BE2C (cell line): ENCODE measurements around the gene PLEKHM3.

Experiments
- DNase-seq: peaks from one replicate; pipeline ENCODE4 v3.0.0-alpha.2; 2020
- H3K27me3 ChIP-seq: fragments of 250-450 bp; sonication (Bioruptor Pico); 2 replicates; pipeline ENCODE4 v1.5.1; 2020; ENCODE audit warnings: mild to moderate bottlenecking
- H3K36me3 ChIP-seq: fragments of 250-450 bp; sonication (Bioruptor Pico); 2 replicates; pipeline ENCODE4 v1.5.1; 2020; ENCODE audit warnings: mild to moderate bottlenecking
- H3K4me1 ChIP-seq: fragments of 250-450 bp; sonication (Bioruptor Pico); 2 replicates; pipeline ENCODE4 v1.5.1; 2020
- H3K4me3 ChIP-seq: 2 replicates; pipeline ENCODE4 v1.5.1; 2011; ENCODE audit warnings: low read depth, low read length
- H3K9me3 ChIP-seq: fragments of 250-450 bp; sonication (Bioruptor Pico); 2 replicates; pipeline ENCODE4 v1.5.1; 2020
- CTCF ChIP-seq: IDR thresholded peaks from 2 replicates; pipeline ENCODE4 v1.5.1; 2012; ENCODE audit warnings: mild to moderate bottlenecking, low read depth, low read length

PLEKHM3 gene

GRCh38 chr2:208049006-208049405 lies 23.7 kb upstream of the PLEKHM3 start:
- no peak for TF ChIP-seq CTCF
- DNase-seq, result no peak
- Histone ChIP-seq H3K27me3 (no peaks in the 10 kb centered on the region), H3K4me1 (peaks cover 7% of the 10 kb centered on the region), H3K36me3 (no peaks in the 10 kb centered on the region), H3K4me3 (no peak overlapping the region), H3K9me3 (no peaks in the 10 kb centered on the region)

- Histone ChIP-seq H3K27me3 (no peaks in the 10 kb centered on the region), H3K9me3 (no peaks in the 10 kb centered on the region)
- TF ChIP-seq CTCF, result no peak
Observed at GRCh38 chr2:208047840-208048239, 22.5 kb upstream of the PLEKHM3 start.

GRCh38 chr2:208046686-208047085 lies 21.4 kb upstream of the PLEKHM3 start:
- Histone ChIP-seq H3K9me3 (no peaks in the 10 kb centered on the region), H3K4me1 (peaks cover 7% of the 10 kb centered on the region), H3K27me3 (no peaks in the 10 kb centered on the region), H3K4me3 (no peak overlapping the region), H3K36me3 (no peaks in the 10 kb centered on the region)
- TF ChIP-seq CTCF, result no peak
- no peak for DNase-seq

More at GRCh38 chr2:208047840-208048239, 22.5 kb upstream of the PLEKHM3 start:
- no peak for DNase-seq
- no peak overlapping the region for H3K4me3 ChIP-seq
- H3K36me3 ChIP-seq, result no peaks in the 10 kb centered on the region
- H3K4me1 ChIP-seq, result peaks cover 7% of the 10 kb centered on the region

- no peak for DNase-seq
- H3K36me3 ChIP-seq, result no peaks in the 10 kb centered on the region
- H3K4me1 ChIP-seq, result no peaks in the 10 kb centered on the region
- H3K27me3 ChIP-seq, result no peaks in the 10 kb centered on the region
- no peaks in the 10 kb centered on the region for H3K9me3 ChIP-seq
- no peak for TF ChIP-seq CTCF
- no peak overlapping the region for H3K4me3 ChIP-seq
Observed at GRCh38 chr2:208042450-208042849, 17.1 kb upstream of the PLEKHM3 start.

GRCh38 chr2:208042041-208042440 lies 16.7 kb upstream of the PLEKHM3 start:
- H3K4me1 ChIP-seq, result no peaks in the 10 kb centered on the region
- DNase-seq, result no peak
- no peaks in the 10 kb centered on the region for H3K36me3 ChIP-seq
- H3K27me3 ChIP-seq, result no peaks in the 10 kb centered on the region
- TF ChIP-seq CTCF, result no peak
- no peaks in the 10 kb centered on the region for H3K9me3 ChIP-seq
- no peak overlapping the region for H3K4me3 ChIP-seq

GRCh38 chr2:208040199-208041171 lies 15.2 kb upstream of the PLEKHM3 start:
- no peaks in the 10 kb centered on the region for H3K4me1 ChIP-seq
- no peaks in the 10 kb centered on the region for H3K9me3 ChIP-seq
- peak; percentile 87 for TF ChIP-seq CTCF
- DNase-seq, result peak; percentile 70
- H3K36me3 ChIP-seq, result no peaks in the 10 kb centered on the region
- no peaks in the 10 kb centered on the region for H3K27me3 ChIP-seq
- no peak overlapping the region for H3K4me3 ChIP-seq
